DMS153 treated with DMSO at 0.1 percent for 48 hours (cell line): Measurements from ENCODE around the gene POC5.

ENCODE experiments used
- DNase-seq: peaks from one replicate; lab custom pipeline; 2025; ENCODE audit not compliant: unreplicated experiment; lab: John Stamatoyannopoulos, UW

POC5 gene

GRCh38 chr5:75662061-75662460 is 55.2 kb downstream of the POC5 start:
- no peak for DNase-seq

GRCh38 chr5:75660678-75661465 is 56.4 kb downstream of the POC5 start:
- DNase-seq, result no peak

GRCh38 chr5:75659791-75660450 is 57.3 kb downstream of the POC5 start:
- DNase-seq, result no peak

- peak; percentile 0 for DNase-seq
These were observed 60.8 kb downstream of the POC5 start for GRCh38 chr5:75656311-75657003.

- DNase-seq, result no peak
These were observed 62.4 kb downstream of the POC5 start for GRCh38 chr5:75654693-75655295.

GRCh38 chr5:75653521-75653920 is 63.7 kb downstream of the POC5 start:
- DNase-seq, result no peak

- no peak for DNase-seq
These were observed 65.5 kb downstream of the POC5 start for GRCh38 chr5:75651575-75652238.

- no peak for DNase-seq
These were observed 68.5 kb downstream of the POC5 start for GRCh38 chr5:75648712-75649111.

- DNase-seq, result no peak
These were observed 76.4 kb downstream of the POC5 start for GRCh38 chr5:75640826-75641225.

- DNase-seq, result no peak
These were observed 76.8 kb downstream of the POC5 start for GRCh38 chr5:75640395-75640794.

GRCh38 chr5:75639535-75640311 is 77.5 kb downstream of the POC5 start:
- no peak for DNase-seq

- no peak for DNase-seq
These were observed 79.3 kb downstream of the POC5 start for GRCh38 chr5:75637949-75638348.

- DNase-seq, result no peak
These were observed 84.9 kb downstream of the POC5 start for GRCh38 chr5:75632321-75632720.

GRCh38 chr5:75630875-75631274 is 86.4 kb downstream of the POC5 start:
- DNase-seq, result no peak

- no peak for DNase-seq
These were observed 89.4 kb downstream of the POC5 start for GRCh38 chr5:75627801-75628200.

- DNase-seq, result no peak
These were observed 90.3 kb downstream of the POC5 start for GRCh38 chr5:75626959-75627358.
